Posterior cingulate gyrus (tissue), 11 donors: ENCODE measurements around the gene TGFB3.
"Not testable (repeated sequence)": the region's sequence is repeated elsewhere in the genome, so short reads cannot be mapped to it uniquely, and the experiment has no call there.

ENCODE experiments used
- DNase-seq, 10 donors: peaks; one replicate each; pipeline versions ENCODE4 v3.0.0 to v3.0.0-alpha.2; 2020 to 2021; ENCODE audit warnings: mixed read lengths in 3 of 10
- intact Hi-C: fragments of 100-400 bp; cut with DNase I; formaldehyde crosslinking; loops from one replicate; pipeline ENCODE4 v1.15.1; 2023

The TGFB3 gene

GRCh38 chr14:75968456-75968855, 13.3 kb downstream of the TGFB3 start:
- DNase-seq, result no peak
- intact Hi-C loops, result loop anchor here (2.0 kb wide), 1 partner anchor 32 kb away; no protein-coding TSS in a partner anchor

GRCh38 chr14:75967866-75968265, 13.9 kb downstream of the TGFB3 start:
- no peak for DNase-seq
- intact Hi-C loops, result loop anchor here (2.0 kb wide), 1 partner anchor 31 kb away; no protein-coding TSS in a partner anchor

- intact Hi-C loops, result no loop called here
- DNase-seq, result no peak
Observed at GRCh38 chr14:75961662-75962061, 20.1 kb downstream of the TGFB3 start.

GRCh38 chr14:75960231-75960630, 21.6 kb downstream of the TGFB3 start:
- intact Hi-C loops, result no loop called here
- no peak for DNase-seq

GRCh38 chr14:75959031-75959430, 22.8 kb downstream of the TGFB3 start:
- DNase-seq, result no peak
- intact Hi-C loops, result no loop called here

- intact Hi-C loops, result no loop called here
Observed at GRCh38 chr14:75952489-75952888, 29.3 kb downstream of the TGFB3 start.

GRCh38 chr14:75946785-75947184, 35.0 kb downstream of the TGFB3 start:
- intact Hi-C loops, result no loop called here
- no peak for DNase-seq

More at GRCh38 chr14:75952489-75952888, 29.3 kb downstream of the TGFB3 start:
- no peak for DNase-seq

- intact Hi-C loops, result no loop called here
- no peak for DNase-seq
Observed at GRCh38 chr14:75944607-75945241, 37.1 kb downstream of the TGFB3 start.

GRCh38 chr14:75941030-75941429, 40.8 kb downstream of the TGFB3 start:
- intact Hi-C loops, result no loop called here

GRCh38 chr14:75939200-75939599, 42.6 kb downstream of the TGFB3 start:
- intact Hi-C loops, result no loop called here
- DNase-seq, result no peak

More at GRCh38 chr14:75941030-75941429, 40.8 kb downstream of the TGFB3 start:
- no peak for DNase-seq

- DNase-seq, result no peak
- intact Hi-C loops, result no loop called here
Observed at GRCh38 chr14:75934998-75935628, 46.7 kb downstream of the TGFB3 start.

- DNase-seq, result no peak
- intact Hi-C loops, result no loop called here
Observed at GRCh38 chr14:75933712-75934296, 48.0 kb downstream of the TGFB3 start.

GRCh38 chr14:75928690-75929181, 53.1 kb downstream of the TGFB3 start:
- DNase-seq, result no peak
- intact Hi-C loops, result no loop called here

GRCh38 chr14:75927564-75928087, 54.2 kb downstream of the TGFB3 start:
- no peak for DNase-seq
- intact Hi-C loops, result no loop called here

GRCh38 chr14:75926431-75927115, 55.2 kb downstream of the TGFB3 start:
- intact Hi-C loops, result no loop called here
- DNase-seq, result no peak

- DNase-seq, intact Hi-C loops: not testable (repeated sequence)
Observed at GRCh38 chr14:75925141-75925840, 56.5 kb downstream of the TGFB3 start.

GRCh38 chr14:75920421-75920820, 61.4 kb downstream of the TGFB3 start:
- DNase-seq, intact Hi-C loops: not testable (repeated sequence)

GRCh38 chr14:75917946-75918335, 63.9 kb downstream of the TGFB3 start:
- DNase-seq, result no peak
- intact Hi-C loops, result no loop called here

GRCh38 chr14:75917322-75917945, 64.4 kb downstream of the TGFB3 start:
- no peak for DNase-seq
- intact Hi-C loops, result no loop called here

- intact Hi-C loops, result no loop called here
- DNase-seq, result no peak
Observed at GRCh38 chr14:75915045-75915444, 66.8 kb downstream of the TGFB3 start.
